ENCODE measurements around the gene PCNX2. TPM values are rescaled to one million over a fixed set of nuclear protein-coding genes. Genes with fewer than 3 reads are reported as not detected.

Gene PCNX2
- total RNA-seq, 4 donors from 2014 or later = 5.0 to 12.5 (median 9.6) TPM

DNA sequence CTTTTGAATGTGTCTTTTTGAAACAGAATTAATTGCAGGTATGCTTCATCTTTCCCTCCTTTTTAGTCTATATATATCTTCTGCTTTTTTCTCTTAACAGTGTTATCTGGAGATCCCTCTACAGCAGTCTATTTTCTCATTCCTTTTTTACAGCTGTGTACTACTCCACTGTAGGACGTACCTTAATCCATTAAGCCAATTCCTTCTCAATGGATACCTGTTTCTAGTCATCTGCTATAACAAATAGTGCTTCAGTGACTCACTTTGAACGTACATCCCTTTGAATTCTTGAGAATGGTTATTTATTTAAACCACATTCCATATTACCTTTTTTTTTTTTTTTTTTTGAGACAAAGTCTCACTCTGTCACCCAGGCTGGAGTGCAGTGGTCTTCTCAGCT lies 15.6 kb downstream of the PCNX2 start:
- 94 to 98% methylated on average over 2 of the region's 2 CpGs for WGBS, 2 donors
- H3K4me3 ChIP-seq (ENCODE audit: low read depth, poor library complexity, severe bottlenecking) = no peak overlapping the region
- intact Hi-C loops (cut with DNase I; ENCODE audit: low total_unique reads) = no loop called here
- DNase-seq (ENCODE audit: low spot score in 2 of 2) = no peak
- TF ChIP-seq, protein P1, sequence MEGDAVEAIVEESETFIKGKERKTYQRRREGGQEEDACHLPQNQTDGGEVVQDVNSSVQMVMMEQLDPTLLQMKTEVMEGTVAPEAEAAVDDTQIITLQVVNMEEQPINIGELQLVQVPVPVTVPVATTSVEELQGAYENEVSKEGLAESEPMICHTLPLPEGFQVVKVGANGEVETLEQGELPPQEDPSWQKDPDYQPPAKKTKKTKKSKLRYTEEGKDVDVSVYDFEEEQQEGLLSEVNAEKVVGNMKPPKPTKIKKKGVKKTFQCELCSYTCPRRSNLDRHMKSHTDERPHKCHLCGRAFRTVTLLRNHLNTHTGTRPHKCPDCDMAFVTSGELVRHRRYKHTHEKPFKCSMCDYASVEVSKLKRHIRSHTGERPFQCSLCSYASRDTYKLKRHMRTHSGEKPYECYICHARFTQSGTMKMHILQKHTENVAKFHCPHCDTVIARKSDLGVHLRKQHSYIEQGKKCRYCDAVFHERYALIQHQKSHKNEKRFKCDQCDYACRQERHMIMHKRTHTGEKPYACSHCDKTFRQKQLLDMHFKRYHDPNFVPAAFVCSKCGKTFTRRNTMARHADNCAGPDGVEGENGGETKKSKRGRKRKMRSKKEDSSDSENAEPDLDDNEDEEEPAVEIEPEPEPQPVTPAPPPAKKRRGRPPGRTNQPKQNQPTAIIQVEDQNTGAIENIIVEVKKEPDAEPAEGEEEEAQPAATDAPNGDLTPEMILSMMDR (IDR thresholded peaks at IDR 0.05) = no peak
- TF ChIP-seq POLR2A (IDR thresholded peaks at IDR 0.05) = no peak

DNA sequence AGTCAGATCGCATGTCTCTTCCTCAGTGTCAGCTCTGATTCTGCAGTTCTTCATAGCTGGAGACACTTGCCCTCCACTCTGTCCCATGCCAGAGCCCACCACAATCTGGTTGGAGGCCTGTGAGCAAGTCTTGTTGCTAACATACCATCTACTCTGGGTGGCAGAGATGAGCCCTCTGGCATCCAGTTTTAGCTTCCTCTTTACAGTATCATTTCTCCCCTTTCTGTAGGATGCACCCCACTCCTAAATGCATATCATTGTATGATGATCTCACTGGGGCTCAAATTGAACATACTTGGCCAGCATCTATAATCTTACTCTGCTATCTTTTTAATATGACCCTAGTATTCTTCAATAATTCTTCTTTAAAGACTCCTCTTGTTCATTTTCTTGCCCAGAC lies 16.9 kb downstream of the PCNX2 start:
- no peak for TF ChIP-seq POLR2A (IDR thresholded peaks at IDR 0.05)
- TF ChIP-seq, protein P1 (IDR thresholded peaks at IDR 0.05) = no peak
- WGBS, 2 donors = 86 to 100% methylated on average over 1 of the region's 1 CpG
- no peak for DNase-seq (ENCODE audit: low spot score in 2 of 2)
- intact Hi-C loops (cut with DNase I; ENCODE audit: low total_unique reads) = no loop called here
- no peak overlapping the region for H3K4me3 ChIP-seq (ENCODE audit: low read depth, poor library complexity, severe bottlenecking)

DNA sequence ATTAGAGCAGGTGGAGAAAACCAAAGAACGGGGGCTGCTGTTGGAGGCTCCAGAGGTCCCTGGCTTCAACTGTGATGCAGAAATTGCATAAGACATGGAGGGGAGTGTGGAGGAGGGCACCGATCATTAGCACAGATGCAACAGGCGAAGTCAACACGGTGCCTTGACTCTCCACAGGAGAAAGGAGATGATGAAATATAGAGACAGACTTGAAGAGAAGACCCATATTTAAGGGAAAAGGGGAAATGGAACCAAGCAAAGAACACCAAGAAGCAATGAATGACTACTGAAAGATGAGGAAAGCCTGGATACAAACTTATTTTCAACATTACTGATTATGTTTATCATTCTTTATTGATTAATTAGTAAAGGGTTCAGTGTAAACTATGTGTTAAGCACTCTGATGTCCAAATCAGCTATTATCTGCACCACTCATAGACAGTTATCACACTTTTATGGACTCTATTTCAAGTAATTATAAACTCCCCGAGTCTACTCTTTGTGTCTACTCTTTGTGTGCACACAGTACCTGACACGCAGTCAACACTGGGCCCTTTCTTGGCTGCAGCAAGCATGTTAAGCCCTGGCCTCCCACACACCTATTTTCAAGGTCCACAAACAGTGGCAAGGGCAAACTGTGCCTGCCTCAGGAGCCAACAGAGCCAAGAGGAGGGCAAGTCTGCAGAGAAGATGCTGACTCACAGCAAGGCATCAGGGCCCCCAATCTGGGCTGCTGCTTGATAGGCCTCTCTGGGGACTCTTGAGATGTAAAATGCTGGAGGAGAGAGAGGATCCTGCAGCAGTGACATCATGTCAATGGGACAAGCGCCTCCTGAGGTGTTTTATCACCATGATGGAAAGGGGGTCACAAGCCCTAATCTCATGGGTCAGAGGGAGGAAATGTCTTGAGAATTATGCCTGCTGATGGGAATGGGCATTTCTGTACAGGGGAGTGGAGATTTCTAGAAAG lies 17.6 kb downstream of the PCNX2 start:
- intact Hi-C loops (cut with DNase I; ENCODE audit: low total_unique reads) = no loop called here
- WGBS, 2 donors = 88 to 89% methylated on average over 7 of the region's 7 CpGs
- DNase-seq (ENCODE audit: low spot score in 2 of 2) = no peak
- TF ChIP-seq, protein P1 (IDR thresholded peaks at IDR 0.05) = no peak
- no peak for TF ChIP-seq POLR2A (IDR thresholded peaks at IDR 0.05)
- no peak overlapping the region for H3K4me3 ChIP-seq (ENCODE audit: low read depth, poor library complexity, severe bottlenecking)

DNA sequence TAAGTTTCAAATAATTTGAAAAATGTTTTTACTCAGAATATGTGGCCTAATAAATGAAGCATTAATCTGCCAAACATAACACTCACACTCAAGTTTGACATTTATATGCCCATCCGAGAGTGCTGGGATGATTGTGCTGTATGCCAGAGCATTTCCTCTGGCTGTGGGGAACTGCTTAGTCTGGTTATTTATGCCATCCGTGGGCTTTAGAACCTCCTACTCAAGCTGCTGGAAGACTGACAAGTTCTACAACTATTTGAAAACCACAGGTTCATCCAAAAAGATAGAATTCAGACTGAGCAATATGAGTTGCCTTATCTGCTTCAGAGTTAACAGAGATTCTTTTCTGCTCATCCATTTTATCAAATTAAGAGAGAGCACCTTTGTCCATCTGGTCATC lies 25.9 kb downstream of the PCNX2 start:
- H3K4me3 ChIP-seq (ENCODE audit: low read depth, poor library complexity, severe bottlenecking) = no peak overlapping the region
- 30 to 39% methylated on average over 2 of the region's 2 CpGs for WGBS, 2 donors
- TF ChIP-seq POLR2A (IDR thresholded peaks at IDR 0.05) = no peak
- TF ChIP-seq, protein P1 (IDR thresholded peaks at IDR 0.05) = no peak
- intact Hi-C loops (cut with DNase I; ENCODE audit: low total_unique reads) = no loop called here
- DNase-seq (ENCODE audit: low spot score in 2 of 2) = no peak

DNA sequence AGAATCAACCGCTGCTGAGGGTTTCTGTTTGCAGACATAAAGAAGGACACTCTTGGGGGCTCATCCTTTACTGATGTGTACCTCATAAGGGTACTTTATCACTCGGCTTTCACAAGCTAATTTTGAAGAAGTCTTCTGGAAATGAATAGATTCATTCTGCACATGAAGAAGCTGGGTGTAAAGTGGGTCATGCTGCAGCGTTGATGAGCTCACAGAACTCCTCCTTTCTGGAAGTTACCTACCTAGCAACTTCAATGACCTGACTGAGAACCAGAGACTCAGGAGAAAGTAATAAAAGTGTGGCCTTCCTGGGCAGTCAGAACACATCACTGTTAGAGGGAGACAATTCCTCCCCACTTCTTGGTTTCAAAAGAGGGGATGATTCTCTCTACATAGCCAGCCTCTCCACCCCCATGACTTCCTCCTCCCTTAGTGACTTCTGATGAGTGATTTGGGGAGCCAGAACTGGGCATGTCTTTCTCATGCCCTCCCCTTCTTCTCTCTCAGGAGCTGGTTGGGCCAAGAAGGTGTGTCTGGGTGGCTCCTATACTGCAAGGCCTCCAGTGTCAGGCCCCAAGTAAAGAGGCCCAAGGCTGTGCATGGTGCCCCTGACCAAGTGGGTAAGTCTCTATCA lies 27.0 kb downstream of the PCNX2 start:
- no peak for DNase-seq (ENCODE audit: low spot score in 2 of 2)
- TF ChIP-seq, protein P1 (IDR thresholded peaks at IDR 0.05) = no peak
- TF ChIP-seq POLR2A (IDR thresholded peaks at IDR 0.05) = no peak
- 62 to 95% methylated on average over 3 of the region's 3 CpGs for WGBS, 2 donors
- H3K4me3 ChIP-seq (ENCODE audit: low read depth, poor library complexity, severe bottlenecking) = no peak overlapping the region
- intact Hi-C loops (cut with DNase I; ENCODE audit: low total_unique reads) = no loop called here

All from lower leg skin (tissue), 4 donors.